ENCODE measurements around the gene SCARB1. TPM values are rescaled to one million over a fixed set of nuclear protein-coding genes. Genes with fewer than 3 reads are reported as not detected.

SCARB1 gene
- total and polyA plus RNA-seq, 9 of the 15 experiments (the other 6 are each of a cell fraction or from before 2014, with no cell fraction given): 0.56 to 157 (median 52.8) TPM

DNA sequence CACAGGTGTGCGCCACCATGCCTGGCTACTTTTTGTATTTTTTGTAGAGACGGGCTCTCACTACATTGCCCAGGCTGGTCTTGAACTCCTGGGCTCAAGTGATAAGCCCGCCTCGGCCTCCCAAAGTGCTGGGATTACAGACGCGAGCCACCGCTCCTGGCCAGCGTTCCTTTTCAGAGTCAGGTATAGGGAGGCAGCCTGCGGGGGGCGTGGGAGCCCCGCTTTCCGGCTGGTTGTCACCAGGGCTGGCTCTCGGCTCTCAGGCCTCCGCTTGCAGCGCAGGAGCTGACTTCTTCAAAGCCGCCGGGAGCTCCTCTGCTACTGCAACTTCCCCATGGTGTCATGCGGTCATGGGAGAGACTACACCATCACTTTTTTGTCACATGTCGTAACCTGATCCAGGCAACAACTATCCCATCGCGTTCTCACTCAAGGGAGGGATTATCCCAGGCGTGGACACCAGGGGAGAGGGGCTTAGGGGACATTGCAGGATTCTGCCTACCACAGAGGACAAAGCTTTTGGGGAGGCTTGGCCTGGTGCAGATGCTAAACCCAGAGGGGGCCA lies 129.4 kb downstream of the SCARB1 start (continued):
- peak; percentile 76; the same call in 1 of the 2 replicates for TF ChIP-seq ZNF12 (CRISPR knock-in tag; IDR thresholded peaks at IDR 0.05)
- peak; percentile 23; the same call in 1 of the 2 replicates for TF ChIP-seq ARID1B (IDR thresholded peaks at IDR 0.05)
- peak; percentile 39; the same call in 1 of the 2 replicates for TF ChIP-seq CXXC5 (CRISPR knock-in tag; IDR thresholded peaks at IDR 0.05)
- 0 out of 2 replicates have a peak, but pooled peaks have one; percentile 46 for TF ChIP-seq ZBTB7A (IDR thresholded peaks at IDR 0.05; ENCODE audit: borderline replicate concordance, control insufficient read depth, low read depth, low read length)
- peak; percentile 26; the same call in 1 of the 2 replicates for TF ChIP-seq BHLHE40 (IDR thresholded peaks at IDR 0.05; ENCODE audit: low read length)
- peak; percentile 40; the same call in 1 of the 2 replicates for TF ChIP-seq TCF3 (CRISPR knock-in tag; IDR thresholded peaks at IDR 0.05)
- TF ChIP-seq NCOA1 (IDR thresholded peaks at IDR 0.05; ENCODE audit: low read depth): peak; percentile 36; the same call in 1 of the 2 replicates
- peak; percentile 72 for TF ChIP-seq MGA (IDR thresholded peaks at IDR 0.05)
- peak; percentile 87 for TF ChIP-seq HNRNPLL (IDR thresholded peaks at IDR 0.05; ENCODE audit: low read depth, low read length, poor library complexity, severe bottlenecking)
- 0 out of 2 replicates have a peak, but pooled peaks have one; percentile 29 for TF ChIP-seq LCOR (CRISPR knock-in tag; IDR thresholded peaks at IDR 0.05)
- TF ChIP-seq TCF15 (CRISPR knock-in tag; IDR thresholded peaks at IDR 0.05): no peak
- peak; percentile 63; the same call in 1 of the 2 replicates for TF ChIP-seq MYC (IDR thresholded peaks at IDR 0.05; ENCODE audit: low read depth, low read length)
- TF ChIP-seq MYC (CRISPR knock-in tag; IDR thresholded peaks at IDR 0.05; ENCODE audit: borderline replicate concordance, low read depth): no peak
- TF ChIP-seq NR2F6 (CRISPR knock-in tag; IDR thresholded peaks at IDR 0.05): no peak
- TF ChIP-seq ID3 (CRISPR knock-in tag; IDR thresholded peaks at IDR 0.05): no peak
- TF ChIP-seq ID3 (tag; IDR thresholded peaks at IDR 0.05): peak; percentile 65; the same call in 1 of the 2 replicates
- TF ChIP-seq ATF7 (IDR thresholded peaks at IDR 0.05): peak; percentile 74
